SK-N-SH treated with all-trans-retinoic acid at 6 μM for 48 hours (cell line): Measurements from ENCODE around the gene ADSS1.

ENCODE experiments used
- CREB5 ChIP-seq: fragments of 250-450 bp; sonication (Bioruptor Pico); IDR thresholded peaks from 2 replicates; pipeline ENCODE4 v1.5.1; 2020; ENCODE audit warnings: low read depth, mild to moderate bottlenecking, moderate library complexity
- ESRRG ChIP-seq: fragments of 250-450 bp; sonication (Bioruptor Pico); IDR thresholded peaks from 2 replicates; pipeline ENCODE4 v1.6.1; 2021; ENCODE audit warnings: mild to moderate bottlenecking

GRCh38 chr14:104714681-104715080, 9.3 kb upstream of the ADSS1 start:
- TF ChIP-seq CREB5 (CRISPR knock-in tag) (no peak), ESRRG (CRISPR knock-in tag) (no peak)
